HL-60 (cell line): Measurements from ENCODE around the gene WDR26.

Experiments
- CTCF ChIP-seq: IDR thresholded peaks from one replicate; pipeline ENCODE4 v1.5.1; 2011; ENCODE audit warnings: low read length, control low read depth, inconsistent platforms; ENCODE audit not compliant: insufficient read depth
- GABPA ChIP-seq: IDR thresholded peaks from 2 replicates; pipeline ENCODE4 v1.6.1; 2012; ENCODE audit warnings: low read depth
- POLR2AphosphoS5 ChIP-seq: IDR thresholded peaks from 2 replicates; pipeline ENCODE4 v1.6.1; 2012; ENCODE audit warnings: low read depth
- REST ChIP-seq: IDR thresholded peaks from 2 replicates; pipeline ENCODE4 v1.6.1; 2012; ENCODE audit warnings: low read depth; ENCODE audit not compliant: insufficient replicate concordance
- SPI1 ChIP-seq: IDR thresholded peaks from 2 replicates; pipeline ENCODE4 v1.6.1; 2012; ENCODE audit warnings: low read depth, mild to moderate bottlenecking, borderline replicate concordance

- no peak for TF ChIP-seq CTCF
- TF ChIP-seq POLR2AphosphoS5, result peak; percentile 75; the same call in 1 of the 2 replicates
- TF ChIP-seq GABPA, result no peak
- no peak for TF ChIP-seq REST
- TF ChIP-seq SPI1, result no peak
Observed at GRCh38 chr1:224356685-224357625, 77.6 kb downstream of the WDR26 start, which contains the start of gene CNIH4.
